Central memory CD8-positive, alpha-beta T cell (primary cell): ENCODE data around the gene MKRN2.

Experiments used
- ATAC-seq: fragments of 150-1000 bp; cut with Tn5 transposase; replicated peaks from 2 replicates; pipeline ENCODE4 v1.10.0; 2022; ENCODE audit warnings: mild to moderate bottlenecking, moderate FRiP score, moderate number of reproducible peaks; ENCODE audit not compliant: poor library complexity, severe bottlenecking; ENCODE audit errors: extremely low read depth
- DNase-seq, 2 donors: peaks; one replicate each; pipeline ENCODE4 v3.0.0; 2021; ENCODE audit warnings: low spot score in 2 of 2
- H3K27ac Mint-ChIP-seq: one replicate; pipeline ENCODE4 v1.8.0; 2022; ENCODE audit warnings: low read depth, mild to moderate bottlenecking, moderate library complexity, mixed read lengths
- H3K27me3 Mint-ChIP-seq: one replicate; pipeline ENCODE4 v1.8.0; 2022; ENCODE audit warnings: mixed read lengths
- H3K36me3 Mint-ChIP-seq: one replicate; pipeline ENCODE4 v1.8.0; 2022; ENCODE audit warnings: mild to moderate bottlenecking, moderate library complexity, mixed read lengths; ENCODE audit not compliant: insufficient read depth
- H3K4me1 Mint-ChIP-seq: one replicate; pipeline ENCODE4 v1.8.0; 2022; ENCODE audit warnings: mixed read lengths
- H3K4me3 Mint-ChIP-seq: one replicate; pipeline ENCODE4 v1.8.0; 2022; ENCODE audit warnings: mild to moderate bottlenecking, moderate library complexity, mixed read lengths
- H3K9me3 Mint-ChIP-seq: one replicate; pipeline ENCODE4 v1.8.0; 2022; ENCODE audit warnings: mixed read lengths

MKRN2 gene

DNA sequence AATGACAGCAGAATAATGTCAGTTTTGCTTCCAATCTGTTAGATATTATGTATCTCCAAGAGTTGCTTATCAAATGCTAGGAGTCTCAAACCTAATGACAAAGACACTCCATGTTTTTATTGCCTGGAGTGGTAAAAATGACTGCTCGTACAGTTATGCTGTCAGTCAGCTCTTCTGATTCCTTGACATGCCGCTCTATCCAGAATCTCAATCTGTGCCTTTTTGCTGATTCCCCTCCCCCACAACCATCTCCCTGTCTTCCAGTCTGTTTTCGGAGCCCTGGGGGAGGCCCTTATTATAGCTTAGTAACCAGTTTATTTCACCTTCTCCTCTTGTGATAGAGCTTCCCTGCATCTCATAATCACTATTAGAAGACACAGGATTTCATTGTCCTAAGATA is 2.6 kb downstream of the MKRN2 start:
- peaks cover 10% of the 10 kb centered on the region for H3K36me3 Mint-ChIP-seq
- H3K4me1 Mint-ChIP-seq, result peaks cover 59% of the 10 kb centered on the region
- ATAC-seq, result no peak
- peak overlapping the region; percentile 40 for H3K4me3 Mint-ChIP-seq
- DNase-seq, result no peak
- no peaks in the 10 kb centered on the region for H3K9me3 Mint-ChIP-seq
- no peak overlapping the region for H3K27ac Mint-ChIP-seq
- H3K27me3 Mint-ChIP-seq, result peaks cover 16% of the 10 kb centered on the region

DNA sequence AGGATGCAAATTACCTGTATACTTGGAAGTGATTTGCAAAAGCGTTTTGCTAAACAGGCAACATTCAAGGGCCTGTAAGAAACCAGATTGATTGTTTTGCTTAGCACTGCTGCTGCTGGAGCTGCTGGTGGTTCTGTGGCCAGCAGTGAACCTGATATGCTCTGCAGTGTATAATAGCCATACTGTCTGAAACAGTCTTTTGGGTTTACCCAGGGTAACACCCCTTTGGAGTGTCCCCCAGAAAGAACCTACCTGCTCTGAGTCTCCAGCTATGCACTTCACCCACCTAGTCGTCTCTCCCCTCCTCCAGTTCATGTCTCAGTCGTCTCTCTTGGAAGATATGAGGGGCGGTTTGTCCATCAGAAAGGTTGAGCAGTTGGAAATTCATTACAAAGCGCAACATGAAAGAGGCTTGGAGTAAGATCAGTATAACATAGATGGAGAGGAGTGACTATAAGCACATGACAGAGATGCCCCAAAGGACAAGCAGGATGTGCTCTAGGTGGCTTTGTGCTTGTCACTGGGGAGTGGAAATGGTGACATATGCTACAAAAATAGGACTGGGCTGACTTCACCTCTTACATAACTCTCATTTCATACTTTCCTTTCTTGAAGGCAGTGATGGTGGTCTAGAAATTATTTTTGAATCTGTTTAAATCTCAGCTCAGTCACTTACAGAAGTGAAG is 3.8 kb downstream of the MKRN2 start:
- Mint-ChIP-seq H3K27ac (no peak overlapping the region), H3K27me3 (peaks cover 5% of the 10 kb centered on the region), H3K4me3 (no peak overlapping the region), H3K36me3 (peaks cover 10% of the 10 kb centered on the region), H3K4me1 (peaks cover 66% of the 10 kb centered on the region), H3K9me3 (no peaks in the 10 kb centered on the region)
- ATAC-seq (no peak), DNase-seq (no peak)

DNA sequence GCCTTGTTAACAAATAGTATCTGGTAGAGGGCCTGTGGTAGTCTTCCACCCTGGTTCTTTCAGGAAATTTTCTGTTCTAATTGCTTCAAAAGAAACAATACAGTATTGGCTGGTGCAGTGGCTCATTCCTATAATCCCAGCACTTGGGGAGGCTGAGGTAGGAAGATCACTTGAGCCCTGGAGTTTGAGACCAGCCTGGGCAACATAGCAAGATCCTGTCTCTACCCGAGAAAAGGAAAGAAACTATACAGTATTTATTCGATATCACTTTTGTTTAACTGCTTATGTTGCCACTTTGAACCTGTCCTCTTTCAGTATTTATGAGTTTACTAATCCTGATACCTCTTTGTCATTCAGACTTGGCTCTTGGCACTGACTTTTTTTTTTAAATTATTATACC is 4.5 kb downstream of the MKRN2 start:
- Mint-ChIP-seq H3K27ac (no peak overlapping the region), H3K4me1 (peaks cover 63% of the 10 kb centered on the region), H3K36me3 (peaks cover 9% of the 10 kb centered on the region), H3K27me3 (no peaks in the 10 kb centered on the region), H3K4me3 (no peak overlapping the region), H3K9me3 (peaks cover 4% of the 10 kb centered on the region)
- ATAC-seq, result no peak
- DNase-seq, result no peak

- Mint-ChIP-seq H3K9me3 (peaks cover 11% of the 10 kb centered on the region), H3K4me1 (peaks cover 65% of the 10 kb centered on the region), H3K4me3 (no peak overlapping the region), H3K27ac (no peak overlapping the region), H3K36me3 (peaks cover 9% of the 10 kb centered on the region), H3K27me3 (no peaks in the 10 kb centered on the region)
- ATAC-seq, result no peak
- DNase-seq, result no peak
Measured at GRCh38 chr3:12562451-12562850, 5.6 kb downstream of the MKRN2 start.

GRCh38 chr3:12566976-12567375 is 10.1 kb downstream of the MKRN2 start:
- Mint-ChIP-seq H3K36me3 (peaks cover 37% of the 10 kb centered on the region), H3K27ac (no peak overlapping the region), H3K27me3 (no peaks in the 10 kb centered on the region), H3K4me1 (peaks cover 35% of the 10 kb centered on the region), H3K4me3 (no peak overlapping the region), H3K9me3 (peaks cover 11% of the 10 kb centered on the region)
- ATAC-seq (no peak), DNase-seq (no peak)

DNA sequence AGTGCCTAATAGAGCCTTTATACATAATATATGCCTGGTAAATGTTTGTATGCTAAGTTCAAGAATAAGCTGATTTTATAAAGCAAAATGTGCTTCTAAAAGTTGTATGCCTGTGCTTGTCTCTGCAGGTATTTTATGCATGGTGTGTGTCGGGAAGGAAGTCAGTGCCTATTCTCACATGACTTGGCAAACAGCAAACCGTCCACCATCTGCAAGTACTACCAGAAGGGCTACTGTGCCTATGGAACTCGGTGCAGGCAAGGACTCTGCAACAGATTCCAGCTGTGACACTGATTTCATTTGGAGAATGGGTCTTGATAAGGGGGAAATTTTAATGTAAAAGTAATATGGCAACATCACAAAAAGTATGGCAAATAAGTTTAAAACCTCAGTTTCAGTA is 11.9 kb downstream of the MKRN2 start:
- Mint-ChIP-seq H3K36me3 (peaks cover 53% of the 10 kb centered on the region), H3K4me3 (no peak overlapping the region), H3K27me3 (no peaks in the 10 kb centered on the region), H3K27ac (no peak overlapping the region), H3K4me1 (peaks cover 30% of the 10 kb centered on the region), H3K9me3 (peaks cover 11% of the 10 kb centered on the region)
- DNase-seq, result no peak
- no peak for ATAC-seq

GRCh38 chr3:12569836-12570235 is 12.9 kb downstream of the MKRN2 start:
- H3K9me3 Mint-ChIP-seq, result peaks cover 11% of the 10 kb centered on the region
- peaks cover 24% of the 10 kb centered on the region for H3K4me1 Mint-ChIP-seq
- H3K27ac Mint-ChIP-seq, result no peak overlapping the region
- no peak overlapping the region for H3K4me3 Mint-ChIP-seq
- peaks cover 60% of the 10 kb centered on the region for H3K36me3 Mint-ChIP-seq
- no peak for DNase-seq
- H3K27me3 Mint-ChIP-seq, result no peaks in the 10 kb centered on the region
- no peak for ATAC-seq

DNA sequence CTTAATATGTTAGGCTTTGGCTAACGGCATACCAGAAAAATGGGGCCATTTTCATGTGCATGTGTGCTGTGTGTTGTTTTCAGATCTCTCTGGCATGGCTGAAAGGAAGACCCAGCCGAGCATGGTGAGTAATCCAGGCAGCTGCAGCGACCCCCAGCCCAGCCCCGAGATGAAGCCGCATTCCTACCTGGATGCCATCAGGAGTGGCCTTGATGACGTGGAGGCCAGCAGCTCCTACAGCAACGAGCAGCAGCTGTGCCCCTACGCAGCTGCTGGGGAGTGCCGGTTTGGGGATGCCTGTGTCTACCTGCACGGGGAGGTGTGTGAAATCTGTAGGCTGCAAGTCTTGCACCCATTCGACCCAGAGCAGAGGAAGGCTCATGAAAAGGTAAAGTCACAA is 15.1 kb downstream of the MKRN2 start:
- DNase-seq (no peak), ATAC-seq (no peak)
- H3K4me1 Mint-ChIP-seq, result peaks cover 10% of the 10 kb centered on the region
- peaks cover 1% of the 10 kb centered on the region for H3K9me3 Mint-ChIP-seq
- no peaks in the 10 kb centered on the region for H3K27me3 Mint-ChIP-seq
- no peak overlapping the region for H3K4me3 Mint-ChIP-seq
- H3K27ac Mint-ChIP-seq, result no peak overlapping the region
- H3K36me3 Mint-ChIP-seq, result peaks cover 74% of the 10 kb centered on the region

DNA sequence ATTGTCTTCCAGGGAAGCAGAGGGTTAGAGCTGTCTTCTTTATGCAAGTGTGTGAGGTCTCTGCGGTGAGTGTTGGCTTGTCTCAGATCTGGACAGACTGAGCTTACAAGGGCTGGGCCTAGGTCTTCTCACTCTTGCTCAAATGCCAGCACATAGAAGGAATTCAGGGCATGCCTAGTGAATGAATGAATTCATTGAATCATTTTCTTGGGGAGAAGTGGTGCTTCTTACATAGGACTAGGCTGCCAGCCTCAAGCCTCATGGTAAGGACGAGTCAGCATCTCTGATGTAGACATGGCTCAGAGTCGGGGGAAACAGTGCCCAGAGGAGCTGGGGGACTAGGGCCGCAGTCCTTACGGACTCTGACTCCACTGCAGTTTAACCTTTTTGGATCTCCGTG is 17.2 kb downstream of the MKRN2 start:
- peaks cover 78% of the 10 kb centered on the region for H3K36me3 Mint-ChIP-seq
- no peaks in the 10 kb centered on the region for H3K9me3 Mint-ChIP-seq
- DNase-seq, result no peak
- H3K4me3 Mint-ChIP-seq, result no peak overlapping the region
- ATAC-seq, result no peak
- H3K27ac Mint-ChIP-seq, result peak overlapping the region; percentile 23
- H3K4me1 Mint-ChIP-seq, result peaks cover under 1% of the 10 kb centered on the region
- H3K27me3 Mint-ChIP-seq, result no peaks in the 10 kb centered on the region

GRCh38 chr3:12574661-12575060 is 17.8 kb downstream of the MKRN2 start:
- no peak for ATAC-seq
- peak overlapping the region; percentile 23 for H3K27ac Mint-ChIP-seq
- peaks cover 84% of the 10 kb centered on the region for H3K36me3 Mint-ChIP-seq
- no peak for DNase-seq
- H3K4me3 Mint-ChIP-seq, result no peak overlapping the region
- H3K4me1 Mint-ChIP-seq, result peaks cover 6% of the 10 kb centered on the region
- no peaks in the 10 kb centered on the region for H3K27me3 Mint-ChIP-seq
- H3K9me3 Mint-ChIP-seq, result no peaks in the 10 kb centered on the region

GRCh38 chr3:12577379-12577778 is 20.5 kb downstream of the MKRN2 start:
- Mint-ChIP-seq H3K27me3 (no peaks in the 10 kb centered on the region), H3K9me3 (no peaks in the 10 kb centered on the region), H3K27ac (peak overlapping the region; percentile 14), H3K36me3 (peaks cover 72% of the 10 kb centered on the region), H3K4me1 (peaks cover 7% of the 10 kb centered on the region), H3K4me3 (no peak overlapping the region)
- DNase-seq, result no peak
- no peak for ATAC-seq

DNA sequence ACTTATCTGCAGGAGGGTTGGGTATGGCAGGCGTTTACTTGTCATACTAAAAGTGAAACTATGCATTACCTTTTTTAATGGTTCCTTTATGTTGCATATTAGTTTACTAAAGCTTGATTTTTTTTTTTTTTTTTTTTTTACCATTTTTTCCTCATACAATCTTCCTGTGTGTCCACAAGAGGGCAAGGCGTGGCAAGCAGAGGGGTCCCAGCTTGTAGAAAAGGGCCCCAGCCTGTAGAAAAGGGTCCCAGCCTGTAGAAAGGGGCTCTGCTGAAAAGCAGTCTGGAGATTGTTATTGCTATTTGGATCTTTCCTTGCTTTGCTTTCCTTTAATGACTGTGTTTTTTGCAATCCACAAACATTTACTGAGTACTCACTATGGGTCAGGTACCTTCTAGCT is 21.9 kb downstream of the MKRN2 start:
- DNase-seq, result no peak
- H3K4me1 Mint-ChIP-seq, result peaks cover 7% of the 10 kb centered on the region
- ATAC-seq, result no peak
- peak overlapping the region; percentile 54 for H3K27ac Mint-ChIP-seq
- H3K27me3 Mint-ChIP-seq, result no peaks in the 10 kb centered on the region
- H3K4me3 Mint-ChIP-seq, result no peak overlapping the region
- peaks cover 66% of the 10 kb centered on the region for H3K36me3 Mint-ChIP-seq
- H3K9me3 Mint-ChIP-seq, result no peaks in the 10 kb centered on the region

DNA sequence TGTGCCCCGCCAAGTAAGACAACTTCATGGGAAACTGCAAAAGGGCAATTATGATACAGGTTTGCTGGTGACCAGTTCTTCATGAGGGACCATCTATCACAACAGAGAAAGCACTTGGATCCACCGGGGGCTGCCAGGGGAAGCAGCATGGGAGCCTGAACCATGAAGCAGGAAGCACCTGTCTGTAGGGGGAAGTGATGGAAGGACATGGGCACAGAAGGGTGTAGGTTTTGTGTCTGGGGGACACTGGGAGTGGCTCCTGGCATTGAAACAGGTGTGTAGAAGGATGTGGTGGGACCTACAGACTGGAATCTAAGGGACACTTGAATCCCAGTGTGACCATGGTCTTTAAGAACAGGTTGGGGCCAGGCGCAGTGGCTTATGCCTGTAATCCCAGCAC is 22.6 kb downstream of the MKRN2 start:
- no peak for ATAC-seq
- H3K4me3 Mint-ChIP-seq, result no peak overlapping the region
- no peaks in the 10 kb centered on the region for H3K27me3 Mint-ChIP-seq
- DNase-seq, result no peak
- H3K4me1 Mint-ChIP-seq, result peaks cover 7% of the 10 kb centered on the region
- H3K9me3 Mint-ChIP-seq, result no peaks in the 10 kb centered on the region
- peak overlapping the region; percentile 54 for H3K27ac Mint-ChIP-seq
- peaks cover 68% of the 10 kb centered on the region for H3K36me3 Mint-ChIP-seq
